ENCODE results near the gene C20orf141.
A peak's percentile ranks its signal among the peaks of the same experiment; 100 is the strongest.
"Not testable (repeated sequence)": the region's sequence is repeated elsewhere in the genome, so short reads cannot be mapped to it uniquely, and the experiment has no call there.

Gene C20orf141

DNA sequence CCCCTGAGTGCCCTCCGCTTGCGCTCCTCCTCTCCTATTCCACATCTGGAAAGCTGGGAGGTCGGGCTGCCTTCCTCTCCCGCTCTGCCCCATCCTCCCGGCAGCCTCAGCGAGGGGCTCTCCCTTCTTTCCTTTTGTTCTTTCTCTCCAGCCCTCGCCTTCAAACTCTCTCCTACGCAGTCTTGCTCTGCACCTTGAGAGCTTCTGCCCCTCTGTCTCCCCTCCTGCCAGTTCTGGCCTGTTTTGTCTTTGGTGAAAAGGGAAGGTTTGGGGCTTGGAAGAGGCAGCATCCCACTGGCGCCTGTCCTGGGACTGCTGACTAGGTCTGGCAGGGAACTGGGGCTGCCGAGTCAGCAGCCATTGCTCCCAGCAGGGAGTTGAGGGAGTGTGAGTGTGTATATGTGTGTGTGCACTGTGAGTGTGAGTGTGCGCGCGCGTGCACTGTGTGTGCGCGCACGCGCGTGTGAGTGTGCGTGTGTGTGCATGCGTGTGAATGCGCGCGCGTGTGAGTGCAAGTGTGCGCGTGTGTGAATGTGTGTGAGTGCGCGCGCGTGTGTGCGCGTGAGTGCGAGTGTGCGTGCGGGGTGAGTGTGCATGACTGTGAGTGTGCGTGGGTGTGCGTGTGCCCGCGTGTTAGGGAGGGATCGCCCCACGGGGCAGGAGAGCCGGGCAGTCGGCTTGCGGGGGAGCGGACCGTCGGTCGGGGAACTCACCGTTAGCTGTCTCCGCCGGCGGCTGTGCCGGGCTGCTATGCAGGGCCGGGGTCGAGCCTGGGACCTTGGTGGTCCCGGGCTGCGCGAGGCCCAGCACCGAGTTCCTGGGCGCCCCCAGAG lies 14.9 kb upstream of the C20orf141 start:
- no peak for DNase-seq

DNA sequence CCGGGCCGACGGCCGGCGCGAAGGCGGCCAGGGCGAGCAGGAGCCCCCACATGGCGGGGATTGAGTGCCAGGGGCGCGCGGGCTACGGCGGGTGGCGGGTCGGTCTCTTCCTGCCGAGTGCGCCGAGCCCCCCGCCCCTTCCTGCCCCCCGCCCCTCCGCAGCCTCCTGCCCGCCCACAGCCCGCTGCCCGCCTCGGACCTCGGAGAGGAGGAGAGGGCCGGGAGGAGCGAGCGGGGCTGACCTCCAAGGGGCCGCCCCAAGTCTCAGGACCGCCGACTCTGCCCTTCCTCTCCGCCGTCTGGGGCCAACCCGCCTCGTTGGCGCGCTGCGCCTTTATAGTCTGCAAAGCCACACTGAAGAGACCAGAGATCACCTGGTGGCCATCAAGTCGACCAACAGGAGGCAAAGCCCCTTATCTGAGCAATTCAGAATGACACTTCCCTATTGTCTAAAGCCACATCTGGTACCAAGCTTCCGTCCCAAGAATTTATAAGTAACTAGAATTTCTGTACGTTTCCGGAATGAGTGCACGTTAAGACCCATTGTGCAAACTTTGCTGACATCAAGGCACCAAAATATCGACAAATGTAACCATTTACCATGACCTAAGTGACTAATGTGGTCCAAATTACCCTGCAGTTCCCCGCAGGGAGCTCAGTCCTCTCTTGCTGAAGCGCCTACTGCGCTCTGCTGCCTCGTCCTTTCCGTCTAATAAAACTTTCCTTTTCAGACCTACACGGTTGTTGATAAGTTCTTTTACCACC lies 14.1 kb upstream of the C20orf141 start, which contains the start of gene CPXM1:
Gene CPXM1 (minus strand): TSS at position 107 of the 765 bp plus-strand sequence. CDS start 55 bp downstream, at position 52.
- DNase-seq, result no peak

DNA sequence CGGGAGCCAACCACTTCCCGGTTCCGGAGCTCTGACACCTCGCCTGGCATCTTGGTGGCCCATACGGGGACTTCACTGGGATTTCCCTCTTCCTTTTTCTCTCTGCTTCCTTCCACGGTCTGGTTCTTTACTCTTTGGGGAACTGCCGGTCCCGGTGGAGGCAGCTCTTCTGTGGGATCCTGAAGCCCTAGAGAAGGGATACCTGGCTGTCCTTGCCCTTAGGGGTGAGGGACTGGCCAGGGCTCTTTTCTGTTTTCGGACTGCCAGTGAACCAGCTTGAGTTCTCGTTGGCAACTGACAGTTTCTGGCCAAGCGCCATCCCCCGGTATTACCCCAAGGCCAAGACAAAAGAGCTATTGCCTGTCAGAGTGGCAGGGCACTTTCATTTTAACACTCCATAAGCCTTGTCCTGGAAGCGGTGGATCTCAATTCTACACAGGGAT lies 13.5 kb upstream of the C20orf141 start:
- DNase-seq, result peak; percentile 4

DNA sequence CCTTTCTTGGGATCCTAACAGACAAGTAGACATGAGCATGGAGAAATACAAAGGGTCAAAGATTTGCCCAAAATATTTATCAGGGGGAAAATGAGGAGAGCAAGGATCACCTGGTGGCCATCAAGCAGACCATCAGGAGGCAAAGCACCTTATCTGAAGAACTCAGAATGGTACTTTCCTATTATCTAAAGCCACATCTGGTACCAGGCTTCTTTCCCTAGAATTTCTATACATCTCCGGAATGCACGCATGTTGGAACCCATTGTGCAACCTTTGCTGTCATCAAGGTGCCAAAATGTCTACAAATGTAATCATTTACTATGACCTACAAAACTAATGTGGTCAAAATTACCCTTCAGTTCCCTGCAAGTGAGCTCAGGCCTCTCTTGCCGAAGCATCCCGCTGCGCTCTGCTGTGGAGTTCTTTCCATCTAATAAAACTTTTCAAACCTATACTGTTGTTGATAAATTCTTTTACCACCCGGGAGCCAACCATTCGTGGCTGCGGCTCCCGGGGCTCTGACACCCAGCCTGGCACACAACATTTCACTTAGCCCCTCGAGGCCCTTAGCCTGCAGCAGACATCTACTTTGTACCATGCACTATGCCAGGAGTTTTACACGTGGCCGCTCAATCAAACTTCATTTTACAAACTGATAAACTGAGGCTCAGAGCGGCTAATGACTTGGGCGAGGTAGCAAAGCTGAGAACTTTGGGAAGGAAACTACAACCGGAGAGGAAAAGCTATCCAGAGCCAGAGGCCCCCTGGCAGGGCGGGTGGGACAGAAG lies 10.6 kb upstream of the C20orf141 start:
- no peak for DNase-seq

DNA sequence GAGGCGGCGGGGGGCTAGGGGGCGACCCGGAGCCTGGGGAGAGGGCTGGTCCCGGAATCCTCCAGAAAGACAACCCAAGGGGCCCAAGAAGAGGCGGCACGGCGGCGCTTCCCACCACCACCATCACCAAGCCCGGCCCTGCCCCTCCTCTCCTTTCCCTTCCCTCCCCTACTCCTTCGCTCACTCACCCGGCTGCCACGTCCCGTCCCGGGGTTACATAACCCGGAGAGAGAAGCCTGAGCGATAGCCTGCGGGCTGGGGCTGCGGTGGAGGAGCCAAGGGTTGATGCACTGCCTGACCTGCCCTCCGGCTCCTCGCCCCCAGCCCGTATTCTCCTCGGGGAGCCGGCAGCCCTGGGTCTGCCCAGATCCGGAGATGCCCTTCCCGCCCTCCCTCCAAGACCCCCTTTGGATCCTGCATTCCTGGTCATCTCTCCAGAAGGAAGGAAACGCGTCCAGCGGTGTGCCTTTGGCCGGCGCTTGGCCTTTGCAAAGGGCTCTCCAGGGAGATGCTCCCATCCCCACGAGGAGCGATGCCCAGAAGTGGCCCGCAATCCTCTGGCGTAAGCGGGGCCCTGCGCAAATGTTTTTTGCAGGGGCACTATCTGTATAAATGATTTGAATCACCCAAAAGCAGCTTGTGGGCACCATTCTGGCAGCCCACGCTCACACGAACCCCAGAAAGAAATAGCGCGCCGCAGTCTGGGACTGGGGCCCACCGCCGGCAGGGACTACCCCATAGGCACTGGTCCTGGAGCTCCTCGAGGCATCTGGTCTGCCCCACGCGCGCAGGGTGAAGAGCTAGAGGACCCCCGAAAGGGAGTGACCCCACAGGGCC lies 9.7 kb upstream of the C20orf141 start:
- no peak for DNase-seq

DNA sequence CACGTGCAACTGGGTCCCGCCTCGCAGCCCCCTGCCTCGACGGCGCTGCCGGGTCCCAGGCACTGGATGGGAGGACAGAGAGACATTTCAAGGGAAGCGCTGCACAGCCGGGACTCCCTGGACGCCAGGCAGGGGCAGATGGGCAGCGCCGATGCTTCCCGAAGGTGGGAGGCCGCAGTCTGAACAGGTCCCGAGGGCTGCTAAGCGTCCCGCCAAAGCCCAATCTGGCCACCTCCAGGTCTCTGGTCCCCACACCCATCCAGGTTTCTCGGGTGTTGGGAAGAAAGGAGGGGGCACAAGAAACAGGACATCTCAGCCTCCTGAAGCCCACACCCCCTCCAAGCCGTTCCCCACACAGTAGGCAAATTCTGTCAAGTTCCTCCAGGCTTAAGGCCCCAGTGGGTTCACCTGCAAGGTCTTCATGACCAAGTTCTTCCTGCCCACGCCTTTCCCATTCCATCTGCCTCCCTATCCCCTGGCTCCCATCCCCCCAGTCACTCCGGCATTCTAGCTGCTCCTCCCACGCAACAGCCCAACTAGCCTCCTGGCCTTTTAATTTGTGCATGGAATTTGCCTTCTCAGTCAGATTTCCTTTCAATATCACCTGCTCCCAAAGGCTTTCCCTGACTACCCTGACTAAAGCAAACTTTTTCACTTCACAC lies 9.0 kb upstream of the C20orf141 start:
- no peak for DNase-seq

DNA sequence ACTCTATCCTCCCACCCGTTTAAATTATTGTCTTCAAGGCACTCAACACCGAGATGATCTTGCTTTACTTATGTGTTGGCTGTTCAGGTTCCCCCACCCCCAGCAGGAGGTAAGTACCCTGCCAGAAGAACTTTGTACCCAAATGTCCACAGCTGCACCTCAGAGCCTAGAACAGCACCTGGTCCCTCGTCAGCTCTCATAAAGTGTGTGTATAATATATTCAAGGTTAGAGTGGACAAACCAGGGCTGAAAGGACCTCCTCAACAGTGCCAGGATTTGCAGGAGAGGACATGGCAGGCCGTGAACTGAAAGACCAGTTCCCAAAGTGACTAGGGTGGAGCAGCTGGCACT lies 8.5 kb upstream of the C20orf141 start:
- no peak for DNase-seq

DNA sequence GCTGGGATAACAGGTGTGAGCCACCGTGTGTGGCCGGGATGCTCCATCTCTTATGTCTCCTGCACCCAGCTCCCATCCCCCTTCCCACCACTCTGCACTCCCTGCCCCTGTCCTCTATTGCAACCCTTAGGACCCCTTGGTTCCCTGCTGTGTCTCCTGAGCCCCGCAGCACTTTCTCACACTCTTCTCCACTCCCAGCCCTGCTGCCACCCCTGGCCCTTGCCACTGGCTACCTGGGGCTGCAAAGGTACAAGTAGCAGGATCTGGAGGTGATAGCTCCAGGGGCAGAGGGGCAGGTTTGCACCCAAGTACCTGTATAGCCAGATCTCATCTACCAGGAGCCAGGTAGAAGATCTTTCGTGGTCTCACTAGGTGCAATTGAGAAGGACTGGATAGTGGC lies 7.8 kb upstream of the C20orf141 start:
- no peak for DNase-seq

DNA sequence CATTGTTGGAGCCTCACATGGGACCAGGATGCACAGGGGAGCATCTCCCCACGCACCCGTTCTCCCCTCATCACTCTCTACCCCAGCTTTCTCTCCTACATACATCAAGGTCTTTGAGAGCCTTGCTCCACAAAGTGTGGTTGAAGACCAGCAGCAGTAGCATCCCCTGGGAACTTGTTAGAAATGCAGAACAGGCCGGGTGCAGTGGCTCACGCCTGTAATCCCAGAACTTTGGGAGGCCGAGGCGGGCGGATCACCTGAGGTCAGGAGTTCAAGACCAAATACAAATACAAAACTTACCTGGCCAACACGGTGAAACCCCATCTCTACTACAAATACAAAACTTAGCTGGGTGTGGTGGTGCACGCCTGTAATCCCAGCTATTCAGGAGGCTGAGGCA lies 6.9 kb upstream of the C20orf141 start:
- not testable (repeated sequence) for DNase-seq

DNA sequence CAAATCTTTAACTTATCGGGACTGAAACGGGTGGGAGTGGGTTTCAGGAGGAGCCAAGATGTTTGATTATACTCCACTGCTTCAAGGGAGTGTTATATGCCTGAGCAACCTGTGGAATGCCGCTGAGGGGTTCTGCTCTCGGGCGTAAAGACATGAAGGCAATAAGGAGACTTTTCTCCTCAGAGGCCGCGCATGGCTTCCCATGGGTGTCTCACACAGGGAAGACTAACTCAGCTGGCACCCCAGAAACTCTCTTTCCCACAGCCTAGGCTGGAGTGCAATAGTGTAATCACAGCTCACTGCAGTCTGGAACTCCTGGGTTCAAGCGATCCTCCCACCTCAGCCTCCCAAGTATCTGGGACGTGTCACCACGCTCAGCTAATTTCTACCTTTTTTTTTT lies 5.1 kb upstream of the C20orf141 start:
- DNase-seq, result no peak

DNA sequence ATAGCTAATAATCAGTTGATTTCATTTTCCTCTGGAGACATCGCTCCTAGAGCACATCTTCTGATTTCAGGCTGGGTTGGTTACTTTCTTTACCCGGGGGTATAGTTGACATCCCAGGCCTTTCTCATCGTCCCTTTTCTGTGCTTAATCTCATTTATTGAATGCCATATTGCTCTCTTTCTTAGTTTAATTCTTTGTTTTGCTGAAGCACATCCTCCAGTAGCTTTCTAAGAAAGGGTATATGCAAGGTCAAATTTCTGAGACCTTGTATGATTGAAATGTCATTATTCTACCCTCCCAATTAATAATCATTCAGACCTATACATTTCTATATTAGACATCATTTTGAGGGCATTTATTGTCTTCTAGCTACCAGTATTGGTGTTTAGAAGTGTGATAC lies 2.6 kb upstream of the C20orf141 start:
- no peak for DNase-seq

DNA sequence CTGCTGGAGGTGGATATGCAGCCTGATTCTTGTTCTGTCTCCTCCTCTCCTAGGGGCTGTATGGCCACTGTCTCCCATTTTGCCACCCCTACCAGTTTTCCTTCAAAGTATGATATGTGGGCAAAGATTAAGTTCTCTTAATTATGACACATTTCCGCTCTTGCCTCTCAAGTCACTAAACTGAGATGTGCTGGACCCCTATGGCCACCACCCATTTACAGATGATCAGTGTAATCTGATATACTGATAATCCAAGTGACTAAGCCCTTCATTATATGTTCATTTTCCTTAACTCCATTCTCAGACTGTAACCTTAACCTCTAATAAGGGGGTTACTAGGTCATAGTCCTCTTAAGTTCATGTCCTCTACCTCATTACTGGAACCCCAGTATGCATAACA lies 711 bp upstream of the C20orf141 start:
- DNase-seq, result no peak

DNA sequence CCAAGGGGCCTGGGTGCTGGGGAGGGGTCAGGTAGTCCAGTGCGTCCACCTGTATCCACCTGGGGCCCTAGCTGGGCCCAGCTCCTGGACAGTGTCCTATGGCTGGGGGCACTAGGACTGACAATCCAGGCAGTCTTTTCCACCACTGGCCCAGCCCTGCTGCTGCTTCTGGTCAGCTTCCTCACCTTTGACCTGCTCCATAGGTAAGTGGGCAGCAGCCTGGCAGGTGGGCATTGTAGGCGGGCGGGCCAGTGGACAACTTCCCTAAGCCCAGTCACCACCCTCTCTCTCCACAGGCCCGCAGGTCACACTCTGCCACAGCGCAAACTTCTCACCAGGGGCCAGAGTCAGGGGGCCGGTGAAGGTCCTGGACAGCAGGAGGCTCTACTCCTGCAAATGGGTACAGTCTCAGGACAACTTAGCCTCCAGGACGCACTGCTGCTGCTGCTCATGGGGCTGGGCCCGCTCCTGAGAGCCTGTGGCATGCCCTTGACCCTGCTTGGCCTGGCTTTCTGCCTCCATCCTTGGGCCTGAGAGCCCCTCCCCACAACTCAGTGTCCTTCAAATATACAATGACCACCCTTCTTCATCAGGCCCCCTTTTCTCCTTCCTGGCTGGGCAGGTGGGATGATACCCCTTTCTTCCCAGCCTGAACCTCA lies 584 bp downstream of the C20orf141 start:
- DNase-seq, result no peak

DNA sequence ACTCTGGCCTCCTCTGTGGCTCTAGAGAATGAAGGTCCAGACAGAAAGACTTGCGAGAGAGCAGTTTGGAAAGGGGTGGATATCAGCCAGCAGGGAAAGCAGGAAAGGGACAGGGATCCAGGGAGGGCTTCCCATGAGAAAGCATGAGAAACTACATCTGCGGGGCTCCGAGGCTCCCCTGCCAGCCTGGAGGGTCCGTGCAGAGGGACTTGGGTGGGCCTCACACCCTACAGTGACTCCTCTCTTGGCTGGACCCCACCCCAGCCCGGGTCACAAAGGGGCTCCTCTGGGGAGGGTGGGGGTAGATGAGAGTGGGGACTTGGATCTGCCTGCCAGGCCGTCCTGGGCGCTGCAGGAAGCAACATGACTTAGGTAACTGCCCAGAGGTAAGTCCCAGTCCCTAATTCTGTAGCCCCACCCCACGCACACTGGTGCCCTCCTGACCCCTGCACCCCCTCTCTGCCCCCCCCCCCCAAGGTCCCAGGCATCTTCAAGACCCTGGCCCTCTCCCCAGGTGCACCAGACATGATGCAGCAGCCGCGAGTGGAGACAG lies 1.3 kb downstream of the C20orf141 start, which contains the start of gene TMEM239:
Gene TMEM239 (plus strand): TSS at position 335 of the 553 bp plus-strand sequence. CDS start 191 bp downstream, at position 526.
- DNase-seq, result no peak

DNA sequence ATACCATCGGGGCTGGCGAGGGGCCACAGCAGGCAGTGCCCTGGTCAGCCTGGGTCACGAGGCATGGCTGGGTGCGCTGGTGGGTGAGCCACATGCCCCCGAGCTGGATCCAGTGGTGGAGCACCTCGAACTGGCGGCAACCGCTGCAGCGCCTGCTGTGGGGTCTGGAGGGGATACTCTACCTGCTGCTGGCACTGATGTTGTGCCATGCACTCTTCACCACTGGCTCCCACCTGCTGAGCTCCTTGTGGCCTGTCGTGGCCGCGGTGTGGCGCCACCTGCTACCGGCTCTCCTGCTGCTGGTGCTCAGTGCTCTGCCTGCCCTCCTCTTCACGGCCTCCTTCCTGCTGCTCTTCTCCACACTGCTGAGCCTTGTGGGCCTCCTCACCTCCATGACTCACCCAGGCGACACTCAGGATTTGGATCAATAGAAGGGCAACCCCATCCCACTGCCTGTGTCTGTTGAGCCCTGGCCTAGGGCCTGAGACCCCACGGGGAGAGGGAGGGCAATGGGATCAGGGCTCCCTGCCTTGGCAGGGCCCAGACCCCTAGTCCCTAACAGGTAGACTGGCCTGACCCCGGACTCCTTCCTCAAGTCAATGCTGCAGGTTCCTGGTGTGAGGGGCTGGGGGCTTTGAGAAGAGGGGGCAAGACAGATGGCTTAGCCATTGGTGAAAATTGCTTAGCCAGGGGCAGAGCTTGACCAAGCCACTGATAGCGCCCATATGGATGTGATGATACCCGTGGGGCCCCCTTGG lies 2.0 kb downstream of the C20orf141 start:
- no peak for DNase-seq

DNA sequence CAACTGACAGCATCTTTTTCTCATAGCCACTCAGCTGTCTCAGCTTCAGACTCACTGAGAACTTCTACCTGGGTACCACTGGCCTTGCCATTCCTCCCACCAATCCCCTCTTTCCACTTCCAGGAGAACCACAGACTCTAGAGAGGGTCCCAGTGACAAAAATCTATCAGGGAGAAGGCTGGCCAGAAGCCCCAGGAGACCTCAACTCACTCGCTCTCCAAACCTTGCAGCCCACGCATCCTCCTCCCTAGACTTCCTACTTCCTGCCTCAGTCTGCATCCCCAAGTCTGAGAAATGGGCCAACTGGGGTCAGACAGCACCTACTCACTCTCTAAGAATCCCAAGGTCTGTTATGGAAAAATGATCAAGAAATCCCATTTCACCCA lies 2.5 kb downstream of the C20orf141 start:
- no peak for DNase-seq

DNA sequence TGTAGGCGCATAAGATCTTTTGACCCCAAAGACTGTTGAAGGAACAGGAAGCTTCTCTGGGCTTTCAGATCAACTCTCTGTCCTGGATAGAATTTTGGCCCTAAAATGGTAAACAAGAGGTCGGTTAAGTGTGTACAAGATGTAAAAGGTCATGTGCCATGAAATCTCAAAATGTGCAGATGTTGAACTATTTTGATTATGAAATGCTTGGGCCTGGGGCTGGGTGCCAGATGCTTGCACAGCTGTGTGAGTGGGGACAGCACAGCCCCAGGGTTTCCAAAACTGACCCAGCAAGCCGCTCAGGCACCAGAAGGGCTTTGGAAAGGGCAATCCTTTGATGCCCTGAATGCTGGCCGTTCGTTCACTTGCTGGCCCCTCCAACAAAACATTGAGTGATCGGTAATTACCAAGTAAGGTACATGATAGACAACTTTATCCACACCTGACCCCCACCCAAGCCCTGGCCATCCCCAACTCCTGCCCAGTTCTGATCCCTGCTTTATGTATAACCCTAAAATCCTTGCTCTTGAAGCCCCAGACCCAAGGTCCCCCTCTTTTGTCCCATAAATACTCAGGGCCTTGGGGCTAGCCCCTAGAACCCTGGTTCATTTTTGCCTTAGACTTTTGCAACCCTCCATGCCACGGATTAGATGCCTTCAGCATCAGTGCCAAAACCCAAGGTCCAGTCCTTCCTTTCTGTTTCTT lies 3.3 kb downstream of the C20orf141 start:
- DNase-seq, result no peak

DNA sequence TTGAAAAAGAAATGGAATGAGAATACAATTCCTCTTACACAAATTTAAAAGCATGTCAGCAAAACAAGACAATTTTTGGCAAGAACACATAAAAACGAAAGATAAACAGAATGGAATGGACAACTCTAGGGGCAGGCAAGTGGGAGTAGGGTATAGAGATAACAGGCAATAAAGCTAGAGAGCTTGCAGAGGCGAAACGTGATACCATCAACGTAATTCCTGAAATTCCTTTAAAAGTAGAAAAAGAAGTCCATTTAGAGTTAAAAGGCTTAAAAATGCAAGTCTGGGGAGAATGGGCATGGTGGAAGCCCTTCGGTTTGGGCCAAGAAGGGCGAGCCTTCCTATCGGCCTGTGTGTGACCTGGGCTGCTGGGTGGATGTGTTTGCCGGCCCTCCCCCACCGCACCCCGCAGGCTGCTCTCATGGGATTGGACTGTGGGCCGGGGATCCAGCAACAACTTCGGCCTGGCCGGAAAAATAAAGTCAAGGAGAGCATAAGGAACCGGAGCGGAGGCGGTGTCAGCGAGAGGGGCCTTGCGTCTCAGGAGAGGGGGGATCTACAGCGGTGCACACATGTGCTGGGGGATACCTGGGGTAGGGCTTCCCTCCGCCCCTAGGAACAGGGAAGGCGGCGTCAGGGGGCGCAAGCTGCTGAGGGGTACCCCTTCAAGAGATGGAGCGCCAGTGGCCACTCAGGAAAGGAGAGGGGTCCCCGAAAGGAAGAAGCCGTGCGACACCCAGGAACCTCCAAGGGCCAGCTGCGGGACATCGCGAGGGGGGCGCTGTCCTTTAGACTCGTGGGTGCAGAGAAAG lies 5.5 kb downstream of the C20orf141 start:
- no peak for DNase-seq
